GM19452 (cell line): Measurements from ENCODE around the gene LSM12.
"Not testable (repeated sequence)": the region's sequence is repeated elsewhere in the genome, so short reads cannot be mapped to it uniquely, and the experiment has no call there.

ENCODE experiments used
- ATAC-seq: cut with Tn5 transposase; IDR thresholded peaks from one replicate; pipeline ENCODE4 v1.9.1; 2021; ENCODE audit not compliant: unreplicated experiment

Gene LSM12

DNA sequence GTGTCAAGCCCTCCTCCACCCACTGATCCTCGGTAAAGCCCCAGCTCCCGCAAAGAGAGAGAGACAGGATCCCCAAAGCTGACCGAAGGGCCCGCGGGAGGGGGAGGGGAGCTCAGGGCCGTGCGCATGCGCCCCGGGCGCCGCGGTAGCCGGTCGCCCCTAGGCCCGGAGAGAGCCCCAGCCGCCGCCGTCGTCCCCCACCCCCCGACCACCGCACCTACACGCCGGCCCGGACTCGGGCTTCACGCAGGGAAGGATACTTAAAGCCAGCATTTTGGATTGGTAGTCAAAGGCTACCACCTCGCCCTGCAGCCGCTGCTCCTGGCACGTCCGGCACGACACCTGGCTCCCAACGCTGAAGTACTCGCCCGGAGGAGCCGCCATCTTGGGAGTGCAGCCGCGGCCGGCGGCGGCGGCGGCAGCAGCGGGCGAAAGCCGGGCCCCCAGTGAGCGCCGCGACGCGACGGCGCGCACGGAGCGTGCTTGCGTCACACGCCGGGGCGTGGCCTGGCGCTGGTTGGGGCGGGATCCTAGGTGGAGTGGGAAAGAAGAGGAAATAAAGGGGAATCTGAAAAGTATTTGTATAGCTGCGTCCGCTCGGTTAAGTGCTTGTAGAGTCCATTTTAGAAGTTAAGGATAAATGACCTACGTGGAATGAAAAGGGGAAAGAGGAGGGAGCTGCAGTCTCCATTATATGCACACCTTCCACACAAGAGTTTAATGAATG lies at the start of gene LSM12:
Gene LSM12, minus strand, starts transcription at position 468 of the 727 bp plus-strand sequence. Its CDS starts 84 bp downstream, at position 384.
- ATAC-seq, result peak; percentile 71

DNA sequence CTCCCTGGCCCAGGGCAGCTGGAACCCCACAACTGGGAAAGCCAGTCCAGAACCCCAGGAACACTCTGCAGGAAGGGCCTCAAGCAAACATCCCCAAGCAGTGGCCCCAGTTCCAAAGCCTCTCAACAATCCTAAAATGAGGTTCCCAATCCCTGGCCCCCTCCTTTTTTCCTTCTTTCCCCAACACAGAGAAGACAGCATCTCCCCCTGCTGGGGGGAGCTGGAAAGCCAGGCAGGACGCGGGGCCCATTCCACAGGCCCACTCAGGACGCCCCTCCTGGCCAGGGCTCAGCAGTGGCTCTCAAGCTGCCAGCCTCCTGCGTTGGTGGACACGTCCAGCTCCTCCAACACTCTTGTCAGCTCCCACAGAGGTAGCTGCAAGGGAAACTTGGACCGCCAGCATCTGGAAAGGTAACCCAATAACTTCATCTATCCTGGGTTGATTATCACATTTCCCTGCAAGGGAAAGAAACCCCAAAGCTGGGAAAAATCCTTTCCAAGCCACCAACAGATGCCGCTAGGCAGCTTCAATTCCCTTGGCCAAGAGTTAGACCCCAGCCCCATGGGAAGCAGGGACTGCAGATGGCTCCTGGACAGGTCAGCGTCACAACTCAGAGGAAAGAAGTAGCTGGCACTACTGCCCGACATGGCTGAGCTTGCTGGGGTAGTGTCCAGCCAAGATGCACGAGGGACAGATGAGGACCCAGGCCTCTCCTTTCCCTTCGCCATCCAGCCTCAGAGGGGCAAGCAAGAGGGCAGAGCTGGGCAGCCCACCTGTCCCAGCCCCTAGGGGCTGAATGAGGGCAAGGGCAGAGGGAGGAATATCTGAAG lies 49.3 kb upstream of the LSM12 start:
- ATAC-seq, result no peak

- ATAC-seq, result no peak
Measured at GRCh38 chr17:44113868-44114840, 47.7 kb upstream of the LSM12 start.

- ATAC-seq, result no peak
Measured at GRCh38 chr17:44113382-44113781, 46.9 kb upstream of the LSM12 start.

GRCh38 chr17:44112284-44113280 lies 46.1 kb upstream of the LSM12 start:
- ATAC-seq, result no peak

DNA sequence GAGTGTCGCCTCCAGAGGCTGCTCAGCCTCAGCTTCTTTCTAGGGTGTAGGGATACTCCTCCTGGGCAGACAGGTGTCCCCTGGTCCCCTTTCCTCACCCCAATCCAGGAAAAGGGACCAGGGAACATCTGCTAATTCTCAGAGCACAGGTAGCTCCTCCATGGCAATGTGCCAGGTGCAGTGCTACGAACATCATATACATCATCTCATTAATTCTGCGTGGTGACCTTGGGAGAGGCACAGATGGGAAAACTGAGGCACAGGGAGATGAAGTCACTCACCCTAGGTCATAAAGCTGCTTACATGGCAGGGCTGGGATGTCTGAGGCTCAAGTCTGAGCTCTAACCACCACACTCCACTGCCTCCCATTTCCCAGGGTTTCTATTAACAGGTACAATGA lies 45.3 kb upstream of the LSM12 start:
- ATAC-seq, result no peak

- ATAC-seq, result peak; percentile 47
Measured at GRCh38 chr17:44110823-44111633, 44.6 kb upstream of the LSM12 start.

DNA sequence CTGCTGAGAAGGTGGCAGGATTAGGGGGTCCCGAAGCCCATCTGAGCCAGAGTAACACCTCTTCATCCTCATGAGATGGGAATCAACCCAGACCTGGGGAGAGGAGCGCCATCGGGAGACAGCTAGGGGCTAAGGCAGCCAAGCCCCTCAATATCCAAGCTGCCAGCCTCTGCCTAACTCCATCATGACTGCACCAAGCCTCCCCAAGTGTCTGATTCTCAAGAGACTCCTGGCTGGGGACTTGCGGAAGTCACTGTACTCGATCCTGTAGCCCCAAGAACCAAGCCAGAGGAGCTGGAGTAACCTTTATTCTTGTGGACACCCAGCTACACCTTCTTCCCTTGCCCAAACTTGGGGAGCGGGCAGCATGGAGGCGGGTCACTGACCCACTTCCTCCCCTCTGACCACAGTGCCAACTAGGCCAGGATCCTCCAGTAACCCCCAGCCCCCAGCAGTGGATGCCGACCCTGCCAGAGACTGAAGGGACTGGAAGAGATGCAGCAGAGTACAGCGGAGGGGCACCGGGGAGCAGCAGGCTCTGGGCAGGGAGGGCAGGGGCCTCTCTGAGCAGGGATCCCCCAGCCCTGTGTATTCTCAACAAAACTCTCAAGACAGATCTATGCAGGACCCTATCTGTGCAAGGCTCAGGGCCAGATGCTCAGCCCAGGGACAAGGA lies 43.7 kb upstream of the LSM12 start:
- ATAC-seq, result no peak

DNA sequence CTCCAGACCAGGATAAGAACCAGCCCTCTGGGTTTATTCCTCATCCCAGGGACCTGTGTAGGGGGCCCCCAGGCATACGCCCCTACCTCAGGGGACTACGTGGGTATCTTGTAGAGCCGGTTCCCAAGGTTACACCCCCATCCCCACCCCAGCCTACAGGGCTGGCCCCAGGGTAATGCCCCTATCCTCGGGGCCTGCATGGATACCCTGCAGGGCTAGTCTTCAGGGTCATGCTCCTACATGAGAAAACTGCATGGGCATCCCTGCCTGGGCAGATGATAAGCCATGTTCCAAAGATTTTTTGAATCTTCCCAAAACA lies 42.8 kb upstream of the LSM12 start:
- no peak for ATAC-seq

GRCh38 chr17:44108440-44109311 lies 42.2 kb upstream of the LSM12 start:
- no peak for ATAC-seq

DNA sequence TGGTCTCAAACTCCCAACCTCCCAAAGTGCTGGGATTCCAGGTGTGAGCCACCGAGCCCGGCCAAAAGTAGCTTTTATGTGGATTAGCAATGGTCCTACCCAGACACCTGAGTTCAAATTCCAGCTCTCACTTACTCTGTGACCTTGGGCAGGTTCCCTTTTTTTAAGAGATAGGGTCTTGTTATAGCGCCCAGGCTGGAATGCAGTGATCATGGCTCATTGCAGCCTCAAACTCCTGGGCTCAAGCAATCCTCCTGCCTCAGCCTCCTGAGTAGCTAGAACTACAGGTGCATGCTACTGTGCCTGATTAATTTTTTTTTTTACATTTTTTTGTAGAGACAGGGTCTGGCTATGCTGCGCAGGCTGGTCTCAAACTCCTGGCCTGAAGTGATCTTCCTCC lies 40.3 kb upstream of the LSM12 start:
- no peak for ATAC-seq

GRCh38 chr17:44105941-44106340 lies 39.5 kb upstream of the LSM12 start:
- ATAC-seq, result no peak

DNA sequence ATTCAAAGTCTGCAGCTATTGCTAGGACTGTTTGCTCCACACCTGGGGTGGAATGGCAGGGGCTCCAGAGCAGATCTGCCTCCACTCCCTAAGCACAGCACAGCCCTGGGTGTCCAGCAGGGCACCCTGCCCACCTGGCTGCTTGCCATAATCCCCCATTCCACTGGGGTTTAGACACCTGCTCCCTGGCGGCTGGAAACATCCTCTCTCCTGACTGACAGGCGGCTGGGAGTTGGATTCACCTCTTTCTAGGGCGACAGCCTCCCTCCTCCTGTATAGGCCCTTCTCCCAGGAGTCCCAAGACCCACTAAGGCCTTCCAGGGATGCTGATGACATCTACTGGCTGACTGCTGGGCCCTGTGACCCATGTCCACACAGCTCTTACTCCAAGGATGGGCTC lies 39.0 kb upstream of the LSM12 start:
- ATAC-seq, result no peak

DNA sequence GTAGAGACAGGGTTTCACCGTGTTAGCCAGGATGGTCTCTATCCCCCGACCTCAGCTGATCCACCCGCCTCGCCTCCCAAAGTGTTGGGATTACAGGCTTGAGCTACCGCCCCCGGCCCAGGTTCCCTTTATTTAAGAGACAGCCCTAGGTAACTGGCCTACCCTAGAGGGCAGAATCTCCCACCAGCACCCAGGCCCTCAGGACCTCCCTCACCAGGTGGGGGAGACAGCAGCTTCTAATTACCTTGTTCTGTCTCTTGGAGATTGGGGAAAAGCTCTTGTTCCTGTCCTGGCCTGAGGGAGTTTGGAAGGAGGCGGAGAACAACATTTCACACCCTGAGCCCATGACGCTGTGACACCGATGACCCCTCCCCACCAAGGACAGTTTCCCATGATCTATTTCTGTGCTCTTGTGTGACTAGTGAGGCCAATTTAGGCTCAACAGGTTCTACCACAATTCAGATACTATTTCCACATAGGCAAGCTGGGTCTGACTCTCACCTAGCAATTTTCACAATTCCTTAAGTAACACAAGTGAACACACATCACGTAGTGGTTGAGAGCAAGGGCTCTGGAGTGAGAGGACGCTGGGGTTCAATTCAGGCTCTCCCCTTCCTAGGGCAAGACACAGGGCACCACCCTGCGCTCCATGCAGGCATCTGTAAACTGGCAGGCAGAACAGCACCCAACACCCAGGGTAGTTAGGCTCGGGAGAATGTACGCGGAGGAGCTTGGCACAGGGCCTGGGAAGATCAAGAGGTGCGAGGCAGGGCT lies 36.6 kb upstream of the LSM12 start:
- no peak for ATAC-seq

GRCh38 chr17:44101858-44102257 lies 35.4 kb upstream of the LSM12 start:
- not testable (repeated sequence) for ATAC-seq

DNA sequence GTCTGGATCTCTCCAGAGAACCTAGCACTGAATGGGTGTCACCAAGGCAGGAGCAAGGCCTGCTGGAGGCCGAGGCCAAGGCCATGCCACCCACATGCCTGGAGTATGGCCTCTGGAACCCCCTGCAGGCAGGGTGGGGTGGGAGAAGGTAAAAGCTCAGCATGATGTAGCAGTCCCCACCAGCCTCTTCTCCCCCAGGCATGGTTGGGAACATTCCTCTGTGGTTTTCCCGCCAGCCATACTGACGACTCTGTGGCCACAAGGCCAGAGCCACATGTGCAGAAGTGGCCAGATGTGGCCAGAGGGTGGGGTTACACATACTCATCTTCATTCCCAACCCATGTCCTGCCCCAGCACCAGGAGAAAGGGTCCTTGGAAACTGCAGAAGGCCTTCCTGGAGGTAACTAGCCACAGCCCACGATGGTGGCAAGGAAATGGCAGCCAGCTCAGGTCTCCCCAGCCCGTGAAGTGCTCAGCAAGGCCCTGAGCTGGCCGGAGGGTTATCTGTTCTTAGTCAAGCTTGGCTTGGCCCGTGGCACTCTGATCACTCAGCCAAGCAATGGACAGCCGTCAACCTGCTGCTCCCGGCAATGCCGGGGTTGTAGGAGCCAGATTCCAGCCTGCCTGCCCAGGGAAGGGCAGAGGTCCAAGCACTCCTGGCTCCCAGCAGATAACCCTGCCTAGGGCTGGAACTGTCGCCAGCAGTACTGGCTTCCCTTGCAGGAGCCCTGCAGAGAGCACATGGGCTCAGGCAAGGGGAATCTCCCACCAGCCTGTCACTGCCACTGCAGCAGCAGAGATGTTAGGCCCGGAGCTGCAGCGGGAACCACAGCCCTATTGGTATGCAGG lies 30.9 kb upstream of the LSM12 start:
- no peak for ATAC-seq
